HL-60 (cell line): ENCODE data around the gene RABGAP1L.

Source experiments
- GABPA ChIP-seq: IDR thresholded peaks from 2 replicates; pipeline ENCODE4 v1.6.1; 2012; ENCODE audit warnings: low read depth
- POLR2AphosphoS5 ChIP-seq: IDR thresholded peaks from 2 replicates; pipeline ENCODE4 v1.6.1; 2012; ENCODE audit warnings: low read depth
- TF ChIP-seq, protein P1 (sequence below): IDR thresholded peaks from one replicate; pipeline ENCODE4 v1.5.1; 2011; ENCODE audit warnings: low read length, control low read depth, inconsistent platforms; ENCODE audit not compliant: insufficient read depth
- TF ChIP-seq, protein P2 (sequence below): IDR thresholded peaks from 2 replicates; pipeline ENCODE4 v1.6.1; 2012; ENCODE audit warnings: low read depth; ENCODE audit not compliant: insufficient replicate concordance

- TF ChIP-seq, protein P1, sequence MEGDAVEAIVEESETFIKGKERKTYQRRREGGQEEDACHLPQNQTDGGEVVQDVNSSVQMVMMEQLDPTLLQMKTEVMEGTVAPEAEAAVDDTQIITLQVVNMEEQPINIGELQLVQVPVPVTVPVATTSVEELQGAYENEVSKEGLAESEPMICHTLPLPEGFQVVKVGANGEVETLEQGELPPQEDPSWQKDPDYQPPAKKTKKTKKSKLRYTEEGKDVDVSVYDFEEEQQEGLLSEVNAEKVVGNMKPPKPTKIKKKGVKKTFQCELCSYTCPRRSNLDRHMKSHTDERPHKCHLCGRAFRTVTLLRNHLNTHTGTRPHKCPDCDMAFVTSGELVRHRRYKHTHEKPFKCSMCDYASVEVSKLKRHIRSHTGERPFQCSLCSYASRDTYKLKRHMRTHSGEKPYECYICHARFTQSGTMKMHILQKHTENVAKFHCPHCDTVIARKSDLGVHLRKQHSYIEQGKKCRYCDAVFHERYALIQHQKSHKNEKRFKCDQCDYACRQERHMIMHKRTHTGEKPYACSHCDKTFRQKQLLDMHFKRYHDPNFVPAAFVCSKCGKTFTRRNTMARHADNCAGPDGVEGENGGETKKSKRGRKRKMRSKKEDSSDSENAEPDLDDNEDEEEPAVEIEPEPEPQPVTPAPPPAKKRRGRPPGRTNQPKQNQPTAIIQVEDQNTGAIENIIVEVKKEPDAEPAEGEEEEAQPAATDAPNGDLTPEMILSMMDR = no peak
- TF ChIP-seq POLR2AphosphoS5 (no peak), GABPA (no peak)
- TF ChIP-seq, protein P2, sequence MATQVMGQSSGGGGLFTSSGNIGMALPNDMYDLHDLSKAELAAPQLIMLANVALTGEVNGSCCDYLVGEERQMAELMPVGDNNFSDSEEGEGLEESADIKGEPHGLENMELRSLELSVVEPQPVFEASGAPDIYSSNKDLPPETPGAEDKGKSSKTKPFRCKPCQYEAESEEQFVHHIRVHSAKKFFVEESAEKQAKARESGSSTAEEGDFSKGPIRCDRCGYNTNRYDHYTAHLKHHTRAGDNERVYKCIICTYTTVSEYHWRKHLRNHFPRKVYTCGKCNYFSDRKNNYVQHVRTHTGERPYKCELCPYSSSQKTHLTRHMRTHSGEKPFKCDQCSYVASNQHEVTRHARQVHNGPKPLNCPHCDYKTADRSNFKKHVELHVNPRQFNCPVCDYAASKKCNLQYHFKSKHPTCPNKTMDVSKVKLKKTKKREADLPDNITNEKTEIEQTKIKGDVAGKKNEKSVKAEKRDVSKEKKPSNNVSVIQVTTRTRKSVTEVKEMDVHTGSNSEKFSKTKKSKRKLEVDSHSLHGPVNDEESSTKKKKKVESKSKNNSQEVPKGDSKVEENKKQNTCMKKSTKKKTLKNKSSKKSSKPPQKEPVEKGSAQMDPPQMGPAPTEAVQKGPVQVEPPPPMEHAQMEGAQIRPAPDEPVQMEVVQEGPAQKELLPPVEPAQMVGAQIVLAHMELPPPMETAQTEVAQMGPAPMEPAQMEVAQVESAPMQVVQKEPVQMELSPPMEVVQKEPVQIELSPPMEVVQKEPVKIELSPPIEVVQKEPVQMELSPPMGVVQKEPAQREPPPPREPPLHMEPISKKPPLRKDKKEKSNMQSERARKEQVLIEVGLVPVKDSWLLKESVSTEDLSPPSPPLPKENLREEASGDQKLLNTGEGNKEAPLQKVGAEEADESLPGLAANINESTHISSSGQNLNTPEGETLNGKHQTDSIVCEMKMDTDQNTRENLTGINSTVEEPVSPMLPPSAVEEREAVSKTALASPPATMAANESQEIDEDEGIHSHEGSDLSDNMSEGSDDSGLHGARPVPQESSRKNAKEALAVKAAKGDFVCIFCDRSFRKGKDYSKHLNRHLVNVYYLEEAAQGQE = no peak
These were observed 806.8 kb downstream of the RABGAP1L start for GRCh38 chr1:174966008-174966572.
